ENCODE measurements around the gene TTLL11.

The TTLL11 gene

GRCh38 chr9:122058709-122059108 is 34.4 kb downstream of the TTLL11 start:
- TF ChIP-seq, protein P1, sequence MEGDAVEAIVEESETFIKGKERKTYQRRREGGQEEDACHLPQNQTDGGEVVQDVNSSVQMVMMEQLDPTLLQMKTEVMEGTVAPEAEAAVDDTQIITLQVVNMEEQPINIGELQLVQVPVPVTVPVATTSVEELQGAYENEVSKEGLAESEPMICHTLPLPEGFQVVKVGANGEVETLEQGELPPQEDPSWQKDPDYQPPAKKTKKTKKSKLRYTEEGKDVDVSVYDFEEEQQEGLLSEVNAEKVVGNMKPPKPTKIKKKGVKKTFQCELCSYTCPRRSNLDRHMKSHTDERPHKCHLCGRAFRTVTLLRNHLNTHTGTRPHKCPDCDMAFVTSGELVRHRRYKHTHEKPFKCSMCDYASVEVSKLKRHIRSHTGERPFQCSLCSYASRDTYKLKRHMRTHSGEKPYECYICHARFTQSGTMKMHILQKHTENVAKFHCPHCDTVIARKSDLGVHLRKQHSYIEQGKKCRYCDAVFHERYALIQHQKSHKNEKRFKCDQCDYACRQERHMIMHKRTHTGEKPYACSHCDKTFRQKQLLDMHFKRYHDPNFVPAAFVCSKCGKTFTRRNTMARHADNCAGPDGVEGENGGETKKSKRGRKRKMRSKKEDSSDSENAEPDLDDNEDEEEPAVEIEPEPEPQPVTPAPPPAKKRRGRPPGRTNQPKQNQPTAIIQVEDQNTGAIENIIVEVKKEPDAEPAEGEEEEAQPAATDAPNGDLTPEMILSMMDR (conservative IDR thresholded peaks at IDR 0.05) = no peak
- TF ChIP-seq ZFX (IDR thresholded peaks at IDR 0.05) = no peak
- no peak overlapping the region for H3K27ac ChIP-seq

DNA sequence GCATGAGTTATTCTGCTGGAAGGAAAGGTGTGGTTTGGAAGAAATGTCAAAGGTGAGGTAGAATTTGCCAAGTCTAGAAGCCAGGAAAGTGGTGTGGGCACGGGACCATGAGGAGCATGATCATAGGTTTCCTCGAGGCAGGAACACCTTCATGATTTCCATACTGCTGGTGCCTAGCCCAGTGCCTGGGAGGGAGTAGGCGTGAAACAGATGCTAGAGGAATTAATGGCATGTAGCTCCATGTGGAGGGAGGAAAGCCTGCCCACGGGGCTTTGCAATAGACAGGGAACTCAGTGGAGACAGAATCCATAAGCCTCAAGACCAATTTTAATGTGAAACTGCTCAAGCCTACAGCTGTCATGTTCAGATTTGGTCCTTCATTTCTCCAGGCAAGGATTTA is 35.1 kb downstream of the TTLL11 start:
- H3K27ac ChIP-seq = no peak overlapping the region
- TF ChIP-seq, protein P1 (conservative IDR thresholded peaks at IDR 0.05) = no peak

GRCh38 chr9:122057211-122057610 is 35.9 kb downstream of the TTLL11 start:
- no peak for TF ChIP-seq ZFX (IDR thresholded peaks at IDR 0.05)
- TF ChIP-seq, protein P1 (conservative IDR thresholded peaks at IDR 0.05) = no peak
- no peak overlapping the region for H3K27ac ChIP-seq

DNA sequence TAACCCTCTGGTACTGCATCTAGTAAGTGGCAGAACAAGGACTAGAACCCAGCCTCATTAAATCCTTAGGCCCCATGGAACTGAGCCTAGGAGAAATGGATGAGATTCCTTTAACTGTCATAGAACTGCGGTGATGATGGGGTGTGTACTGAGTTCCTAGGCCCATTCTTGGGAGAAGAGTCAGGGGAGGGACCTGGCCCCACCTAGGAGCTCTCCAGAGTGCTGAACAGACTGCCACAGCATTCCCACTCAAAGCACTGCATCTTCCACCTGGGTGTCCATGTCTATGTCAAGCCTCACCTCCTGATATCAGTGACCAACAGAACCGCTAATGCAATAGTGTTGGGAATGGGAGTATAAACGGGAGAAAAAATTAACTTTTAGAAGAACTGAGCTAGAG is 36.6 kb downstream of the TTLL11 start:
- TF ChIP-seq, protein P1 (conservative IDR thresholded peaks at IDR 0.05) = no peak
- no peak for TF ChIP-seq ZFX (IDR thresholded peaks at IDR 0.05)
- no peak overlapping the region for H3K27ac ChIP-seq

DNA sequence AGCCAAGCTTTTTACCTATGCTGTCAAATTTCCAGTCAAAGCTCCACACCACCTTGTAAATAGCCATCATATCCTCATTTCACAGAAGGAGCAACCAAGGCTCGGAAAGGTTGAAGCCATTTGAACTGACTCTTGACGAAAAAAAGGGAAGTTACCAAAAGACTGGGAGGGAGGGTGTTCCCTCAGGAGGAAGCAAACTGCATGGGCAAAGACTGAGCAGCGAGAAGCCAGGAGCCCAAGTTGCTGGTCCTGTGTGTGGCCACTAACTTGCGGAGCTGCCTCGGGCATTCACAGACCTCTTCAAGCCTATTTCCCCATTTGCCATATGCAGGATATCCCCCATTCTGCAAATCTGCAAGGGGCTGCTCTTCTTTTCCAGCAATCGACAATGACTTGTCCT is 37.4 kb downstream of the TTLL11 start:
- no peak overlapping the region for H3K27ac ChIP-seq
- TF ChIP-seq, protein P1 (conservative IDR thresholded peaks at IDR 0.05) = no peak
- TF ChIP-seq ZFX (IDR thresholded peaks at IDR 0.05) = no peak

DNA sequence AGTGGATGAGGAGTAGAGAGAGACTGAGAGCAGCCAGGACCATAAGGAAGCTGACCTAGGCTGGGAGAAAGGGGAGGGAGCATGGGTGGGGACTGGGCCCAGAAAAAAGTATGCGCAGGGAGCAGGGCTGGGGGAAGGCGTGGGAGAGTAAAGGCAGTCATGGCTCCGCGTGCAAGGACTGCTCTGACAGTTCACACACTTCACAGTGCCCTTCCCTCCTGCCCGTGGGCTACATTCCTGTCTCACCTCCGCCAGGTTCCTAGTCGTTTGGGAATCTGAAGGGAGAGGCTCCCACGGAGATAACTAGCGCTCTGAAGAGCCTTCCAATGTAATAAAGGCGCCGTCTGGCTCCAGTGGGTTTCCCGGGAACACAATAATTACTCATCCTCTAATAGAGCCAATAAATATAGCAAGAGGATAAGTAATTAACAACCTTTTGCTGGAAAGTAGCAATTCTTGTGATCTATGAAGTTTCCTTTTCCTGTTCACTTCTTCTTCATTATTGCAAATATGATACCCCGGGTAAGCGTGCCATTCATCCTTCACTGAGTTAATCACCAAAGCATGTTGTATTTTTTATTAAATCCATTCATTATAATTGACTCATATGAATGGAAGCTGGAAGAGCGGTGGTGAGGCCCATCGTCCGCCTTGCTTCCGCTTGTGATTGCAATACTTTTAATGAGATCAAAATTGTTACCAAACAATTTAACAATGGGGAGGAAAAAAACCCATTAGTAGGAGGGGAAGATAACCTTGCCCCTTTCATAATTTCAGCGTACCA is 39.3 kb downstream of the TTLL11 start:
- H3K27ac ChIP-seq = no peak overlapping the region
- TF ChIP-seq ZFX (IDR thresholded peaks at IDR 0.05) = no peak
- TF ChIP-seq, protein P1 (conservative IDR thresholded peaks at IDR 0.05) = no peak

GRCh38 chr9:122053064-122053463 is 40.0 kb downstream of the TTLL11 start:
- H3K27ac ChIP-seq = no peak overlapping the region
- no peak for TF ChIP-seq ZFX (IDR thresholded peaks at IDR 0.05)
- TF ChIP-seq, protein P1 (conservative IDR thresholded peaks at IDR 0.05) = no peak

Measured in C4-2B (cell line).